HG03159 (cell line): ENCODE measurements around the gene PLA2G5.

ENCODE experiments used
- ATAC-seq: cut with Tn5 transposase; IDR thresholded peaks from one replicate; pipeline ENCODE4 v1.9.1; 2021; ENCODE audit warnings: mild to moderate bottlenecking, moderate library complexity; ENCODE audit not compliant: unreplicated experiment

PLA2G5 gene

DNA sequence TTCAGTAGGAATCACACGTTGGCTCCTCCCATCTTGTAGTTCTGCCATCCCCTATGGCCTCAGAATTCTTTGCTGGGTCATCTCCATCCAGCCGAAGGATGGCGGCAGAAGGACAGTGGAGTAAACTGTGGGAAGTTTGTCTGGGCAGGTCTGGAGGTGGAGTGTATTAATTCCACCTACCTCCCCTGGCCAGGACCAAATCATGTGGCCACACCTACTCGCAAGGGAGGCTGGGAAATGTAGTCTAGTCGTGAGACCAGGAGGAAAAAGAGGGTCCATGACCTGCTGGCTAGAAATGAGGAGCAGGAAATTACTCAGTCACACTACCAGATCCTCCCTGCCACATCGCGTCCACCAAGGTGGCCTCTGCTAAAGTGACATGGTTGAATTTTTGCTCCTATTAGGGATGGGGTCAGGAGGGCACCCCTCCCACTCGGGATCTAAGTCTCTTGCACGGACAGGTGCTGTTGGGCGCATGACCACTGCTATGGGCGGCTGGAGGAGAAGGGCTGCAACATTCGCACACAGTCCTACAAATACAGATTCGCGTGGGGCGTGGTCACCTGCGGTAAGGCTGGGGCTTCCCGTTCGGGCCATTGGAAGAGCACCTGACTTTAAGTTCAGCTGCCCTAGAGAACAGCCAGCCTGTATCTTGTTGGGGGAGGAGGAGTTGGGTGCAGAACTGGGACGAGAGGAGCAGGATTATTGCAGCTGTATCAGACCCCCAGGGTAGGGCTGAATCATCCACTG is 19.5 kb downstream of the PLA2G5 start:
- no peak for ATAC-seq

DNA sequence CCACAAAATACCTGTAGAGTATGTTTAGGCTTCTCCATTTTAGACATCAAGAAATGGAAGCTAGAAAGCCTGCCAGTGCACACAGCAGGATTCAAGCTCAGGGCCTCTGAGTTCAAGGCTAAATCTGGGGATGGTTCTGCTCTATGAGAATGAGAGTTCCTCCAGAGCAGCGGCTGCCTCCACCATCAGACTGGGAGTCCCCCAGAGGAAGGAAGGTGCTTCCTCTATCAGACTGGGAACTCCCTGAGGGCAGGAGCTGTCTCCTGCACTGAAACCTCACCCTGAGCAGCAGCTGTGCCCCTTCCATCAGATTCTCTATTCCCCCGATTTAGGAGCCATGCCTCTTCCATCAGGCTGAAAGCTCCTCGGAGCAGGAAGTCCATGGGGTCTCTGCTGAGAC is 20.1 kb downstream of the PLA2G5 start:
- no peak for ATAC-seq

DNA sequence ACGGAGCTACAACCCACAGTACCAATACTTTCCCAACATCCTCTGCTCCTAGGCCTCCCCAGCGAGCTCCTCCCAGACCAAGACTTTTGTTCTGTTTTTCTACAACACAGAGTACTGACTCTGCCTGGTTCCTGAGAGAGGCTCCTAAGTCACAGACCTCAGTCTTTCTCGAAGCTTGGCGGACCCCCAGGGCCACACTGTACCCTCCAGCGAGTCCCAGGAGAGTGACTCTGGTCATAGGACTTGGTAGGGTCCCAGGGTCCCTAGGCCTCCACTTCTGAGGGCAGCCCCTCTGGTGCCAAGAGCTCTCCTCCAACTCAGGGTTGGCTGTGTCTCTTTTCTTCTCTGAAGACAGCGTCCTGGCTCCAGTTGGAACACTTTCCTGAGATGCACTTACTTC is 20.6 kb downstream of the PLA2G5 start:
- no peak for ATAC-seq

DNA sequence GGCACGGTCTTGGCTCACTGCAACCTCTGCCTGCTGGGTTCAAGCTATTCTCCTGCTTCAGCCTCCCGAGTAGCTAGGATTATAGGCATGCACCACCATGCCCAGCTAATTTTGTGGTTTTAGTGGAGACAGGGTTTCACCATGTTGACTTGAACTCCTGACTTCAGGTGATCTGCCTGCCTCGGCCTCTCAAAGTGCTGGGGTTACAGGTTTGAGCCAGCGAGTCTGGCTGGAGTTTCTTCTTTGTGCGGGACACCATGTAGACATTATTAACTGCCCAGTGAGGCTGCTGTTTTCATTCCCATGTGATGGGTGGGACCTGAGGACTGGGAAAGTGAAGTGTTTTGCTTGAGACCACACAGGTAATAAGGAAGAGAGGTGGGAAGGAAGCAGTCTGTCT is 23.3 kb downstream of the PLA2G5 start:
- ATAC-seq = no peak

DNA sequence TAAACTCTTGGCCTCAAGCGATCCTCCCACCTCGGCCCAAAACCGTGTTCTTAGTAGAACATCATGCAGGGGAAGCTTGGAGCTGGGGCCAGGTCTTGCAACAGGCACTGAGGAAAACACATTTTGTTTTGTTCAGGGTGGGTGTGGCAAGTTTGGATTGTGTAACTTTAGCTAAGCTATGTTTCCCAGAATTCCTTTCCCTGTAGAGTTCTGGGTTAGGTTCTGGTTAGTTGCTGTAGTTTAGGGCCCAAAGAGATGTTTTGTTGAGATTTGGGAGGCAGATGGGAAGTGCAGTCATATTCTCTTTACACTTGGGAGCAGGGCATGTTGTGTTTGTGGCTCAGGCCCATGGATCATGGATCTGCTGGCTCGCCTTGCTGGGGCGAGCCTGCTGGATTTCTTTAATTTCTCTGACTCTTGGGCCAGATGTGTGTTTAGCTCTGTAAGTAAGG is 24.0 kb downstream of the PLA2G5 start:
- ATAC-seq = no peak

DNA sequence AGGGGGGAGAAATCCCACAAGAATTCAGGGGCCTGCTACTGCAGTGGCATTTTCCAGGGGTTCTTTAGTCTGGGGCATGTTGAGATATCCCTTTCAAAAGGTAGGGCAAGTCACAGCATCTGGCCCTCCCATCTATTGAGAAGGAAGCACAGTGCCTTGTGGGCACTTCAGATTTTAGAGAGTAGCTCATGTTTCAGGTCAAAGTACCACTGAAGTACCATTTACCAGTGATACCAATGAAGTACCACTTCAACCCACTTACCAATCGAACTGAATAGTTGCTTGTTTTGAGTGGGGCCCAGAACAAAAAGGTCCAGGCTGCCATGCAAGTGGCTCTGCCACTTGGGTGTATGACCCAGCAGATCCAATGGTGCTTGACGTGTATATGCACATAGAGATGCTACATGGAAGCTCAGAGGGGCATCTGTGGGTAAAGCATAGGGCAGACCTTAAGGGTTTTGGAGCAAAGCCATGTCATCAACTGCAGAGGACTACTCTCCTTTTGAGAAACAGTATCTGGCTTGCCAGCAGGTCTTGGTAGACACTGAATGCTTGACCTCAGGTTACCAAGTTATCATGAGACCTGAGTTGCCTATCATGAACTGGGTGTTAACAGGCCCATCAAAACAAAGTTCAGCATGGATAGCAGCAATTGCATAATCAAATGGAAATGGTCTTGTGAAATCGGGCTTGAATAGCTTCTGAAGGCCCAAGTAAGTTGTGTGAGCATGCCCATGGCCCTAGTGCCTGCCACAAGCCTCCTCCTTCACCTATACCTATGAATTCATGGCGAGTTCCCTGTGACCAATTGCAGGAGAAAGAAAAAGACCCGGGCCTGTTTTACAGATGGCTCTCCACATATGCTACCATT is 25.8 kb downstream of the PLA2G5 start:
- no peak for ATAC-seq

DNA sequence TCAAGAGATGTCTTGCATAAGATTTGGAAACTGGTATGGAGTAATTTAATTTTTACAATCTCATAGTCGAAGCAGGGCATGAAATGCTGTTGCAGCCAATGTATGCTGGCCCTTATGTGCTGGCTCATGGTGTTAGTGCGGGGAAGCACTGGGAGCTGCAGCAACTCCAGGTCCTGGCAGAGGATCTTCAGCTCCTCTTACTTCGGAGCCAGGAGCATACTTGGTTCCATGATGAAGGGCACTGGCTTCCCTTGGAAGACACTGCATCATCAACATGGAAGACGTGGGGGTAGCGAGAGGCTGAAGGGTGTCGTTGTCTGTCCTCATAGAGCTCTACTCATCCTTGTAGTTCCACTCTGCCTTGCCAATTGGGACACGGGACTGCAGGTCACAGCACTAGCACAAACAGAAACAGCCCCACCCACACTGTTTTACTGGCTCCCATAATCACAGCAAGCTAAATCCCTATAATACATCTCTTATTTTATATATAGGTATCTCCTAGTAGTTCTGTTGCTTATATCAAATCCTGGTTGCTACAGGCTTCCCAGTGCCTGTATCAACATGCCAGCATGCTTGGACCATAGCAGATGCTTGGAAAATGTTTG is 26.9 kb downstream of the PLA2G5 start:
- ATAC-seq = no peak

DNA sequence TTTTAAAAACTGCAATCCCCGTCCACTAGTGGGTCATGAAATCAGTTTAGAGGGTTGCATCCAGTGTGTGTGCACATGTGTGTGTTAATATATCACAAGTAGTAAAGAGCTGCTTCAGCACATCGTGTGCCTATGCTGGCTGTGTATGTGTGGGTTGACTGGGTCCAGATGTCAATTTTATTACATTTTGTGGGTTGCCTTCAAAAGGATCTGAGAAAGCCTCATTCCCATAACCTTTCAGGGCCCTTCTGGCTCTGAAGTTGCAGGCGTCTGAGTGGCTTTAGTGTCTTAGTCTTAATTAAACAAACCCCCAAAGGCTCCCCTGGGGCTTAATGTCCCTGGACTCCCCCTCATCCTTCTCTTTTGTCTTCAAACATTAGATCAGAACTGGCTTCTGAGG is 29.5 kb downstream of the PLA2G5 start:
- ATAC-seq = no peak

DNA sequence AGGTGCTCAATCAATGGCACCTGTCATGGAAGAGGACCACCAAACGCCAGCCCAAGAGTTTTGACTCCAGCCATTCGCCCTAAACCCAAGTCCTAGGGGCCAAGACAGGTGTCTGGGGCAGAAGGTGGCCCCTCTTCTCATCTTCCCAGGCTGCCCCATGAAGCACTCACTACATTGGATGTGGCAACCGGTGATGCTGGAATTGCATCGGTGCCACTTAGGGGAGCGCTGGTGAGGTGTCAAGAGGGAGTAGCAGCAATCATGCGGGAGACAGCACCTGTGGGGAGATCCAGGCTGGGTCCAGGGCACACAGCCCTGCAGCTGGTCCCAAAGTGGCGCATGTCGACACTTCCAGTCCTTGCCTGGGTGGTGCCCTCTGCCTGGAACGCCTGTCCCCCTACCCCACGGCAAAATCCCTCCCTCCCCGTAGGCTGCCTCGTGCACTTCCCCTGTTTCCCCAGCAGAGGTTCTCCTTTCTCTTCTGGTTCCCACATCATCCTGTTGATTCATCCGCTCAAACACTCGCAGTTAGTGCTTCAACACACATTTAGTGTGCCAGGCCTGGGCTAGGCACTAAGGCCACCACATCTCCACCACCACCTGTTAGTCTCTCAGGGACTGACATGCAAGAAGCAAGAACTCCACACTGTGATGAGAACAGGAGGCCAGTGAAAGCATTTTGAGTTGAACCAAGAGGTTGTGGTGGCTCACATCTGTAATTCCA is 30.8 kb downstream of the PLA2G5 start:
- ATAC-seq = no peak

DNA sequence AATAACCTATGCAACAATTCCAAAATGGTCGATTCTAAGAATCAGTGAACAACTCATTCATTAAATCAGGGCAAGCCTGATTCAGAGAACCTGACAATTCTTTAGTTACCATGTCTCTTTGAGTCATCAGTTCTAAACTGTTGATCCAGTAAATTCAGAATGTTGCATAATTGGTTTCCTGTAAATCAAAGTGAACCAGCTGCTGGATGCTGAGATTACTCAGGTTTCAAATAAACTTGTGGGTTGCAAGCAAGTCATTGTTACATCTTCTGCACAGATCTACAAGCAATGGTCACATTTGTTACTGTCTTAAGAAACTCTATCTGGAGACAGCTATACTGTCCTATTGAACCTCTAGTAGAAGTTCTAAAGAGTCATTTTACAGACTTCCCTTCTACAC is 32.9 kb downstream of the PLA2G5 start:
- ATAC-seq = no peak

DNA sequence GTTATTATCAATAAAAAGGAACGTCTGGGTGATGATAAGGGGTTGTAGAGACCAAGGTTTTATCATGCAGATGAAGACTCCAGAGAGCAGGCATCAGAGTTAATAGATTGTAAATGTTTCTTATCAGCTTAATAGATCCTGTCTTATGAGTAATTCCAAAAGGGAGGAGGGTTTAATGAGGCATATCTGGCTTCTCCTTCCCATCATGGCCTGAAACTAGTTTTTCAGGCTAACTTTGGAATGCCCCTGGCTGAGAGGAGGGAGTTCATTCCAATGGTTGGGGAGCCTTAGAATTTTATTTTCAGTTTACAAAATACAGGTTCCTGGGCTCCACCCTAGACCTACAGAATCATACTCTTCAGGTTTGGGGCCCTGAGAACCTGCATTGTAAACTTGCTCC is 35.9 kb downstream of the PLA2G5 start:
- no peak for ATAC-seq

DNA sequence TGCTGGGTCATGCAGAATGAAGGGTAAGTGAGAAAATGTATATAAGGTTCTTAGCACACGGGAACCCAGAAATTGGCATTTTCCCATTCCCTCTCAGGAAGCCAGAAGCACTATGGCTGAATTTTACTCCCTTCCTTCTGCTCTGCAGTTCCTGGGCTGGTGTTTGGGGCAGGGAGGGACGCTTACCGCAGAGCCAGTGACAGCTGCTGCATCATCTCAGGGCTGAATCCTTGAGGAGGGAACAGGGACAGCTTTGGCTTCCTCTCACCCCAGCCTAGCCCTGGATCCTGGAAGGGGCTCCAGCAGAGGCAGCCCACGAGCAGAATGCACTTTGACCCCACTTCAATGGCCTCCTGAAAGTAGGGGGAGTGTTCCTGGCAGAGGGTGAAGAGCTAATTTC is 37.4 kb downstream of the PLA2G5 start:
- ATAC-seq = no peak

DNA sequence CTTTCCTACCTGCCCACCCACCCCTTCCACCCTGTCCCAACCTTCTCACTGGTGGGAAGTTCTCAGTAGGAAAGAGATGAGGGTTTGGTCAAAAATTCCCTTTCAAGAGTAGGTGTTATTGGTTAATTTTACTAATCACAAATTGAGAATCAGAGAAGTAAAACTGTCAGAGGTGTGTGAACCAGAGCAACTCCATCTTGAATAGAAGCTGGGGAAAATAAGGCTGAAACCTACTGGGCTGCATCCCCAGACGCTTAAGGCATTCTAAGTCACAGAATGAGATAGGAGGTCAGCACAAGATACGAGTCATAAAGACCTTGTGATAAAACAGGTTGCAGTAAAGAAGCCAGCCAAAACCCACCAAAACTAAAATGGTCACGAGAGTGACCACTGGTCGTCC is 37.8 kb downstream of the PLA2G5 start:
- no peak for ATAC-seq

DNA sequence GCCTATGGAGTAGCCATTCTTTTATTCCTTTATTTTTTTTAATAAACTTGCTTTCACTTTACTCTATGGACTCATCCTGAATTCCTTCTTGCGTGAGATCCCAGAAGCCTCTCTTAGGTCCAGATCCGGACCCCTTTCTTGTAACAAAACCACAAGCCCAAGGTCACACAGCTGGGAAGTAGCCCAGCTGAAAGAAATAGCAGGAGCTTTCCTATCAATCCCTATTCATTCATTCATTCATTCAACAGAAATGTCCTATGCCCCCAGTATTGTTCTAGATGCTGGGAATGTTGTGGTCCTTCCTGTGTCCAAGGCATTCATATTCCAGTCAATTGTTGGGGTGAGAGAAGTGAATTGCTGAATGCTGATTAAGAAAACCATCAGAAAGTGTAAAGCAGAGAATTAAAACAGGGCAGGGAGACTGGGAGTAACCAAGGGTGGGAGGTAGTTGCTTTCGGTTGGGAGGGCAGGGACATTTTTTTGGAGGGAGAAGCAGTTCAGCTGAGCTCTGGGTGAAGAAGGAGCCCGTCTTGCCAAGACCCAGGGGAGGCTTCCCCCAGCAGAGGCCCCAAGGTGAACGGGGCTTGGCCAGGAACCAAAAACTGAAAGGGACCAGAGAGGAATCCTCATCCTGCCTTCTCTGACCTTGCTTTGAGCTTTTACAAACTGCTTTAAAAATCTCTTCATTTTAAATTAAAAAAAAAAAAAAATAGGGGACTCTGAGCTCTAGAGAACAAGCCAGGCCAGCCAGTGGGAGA is 38.6 kb downstream of the PLA2G5 start:
- ATAC-seq = no peak

DNA sequence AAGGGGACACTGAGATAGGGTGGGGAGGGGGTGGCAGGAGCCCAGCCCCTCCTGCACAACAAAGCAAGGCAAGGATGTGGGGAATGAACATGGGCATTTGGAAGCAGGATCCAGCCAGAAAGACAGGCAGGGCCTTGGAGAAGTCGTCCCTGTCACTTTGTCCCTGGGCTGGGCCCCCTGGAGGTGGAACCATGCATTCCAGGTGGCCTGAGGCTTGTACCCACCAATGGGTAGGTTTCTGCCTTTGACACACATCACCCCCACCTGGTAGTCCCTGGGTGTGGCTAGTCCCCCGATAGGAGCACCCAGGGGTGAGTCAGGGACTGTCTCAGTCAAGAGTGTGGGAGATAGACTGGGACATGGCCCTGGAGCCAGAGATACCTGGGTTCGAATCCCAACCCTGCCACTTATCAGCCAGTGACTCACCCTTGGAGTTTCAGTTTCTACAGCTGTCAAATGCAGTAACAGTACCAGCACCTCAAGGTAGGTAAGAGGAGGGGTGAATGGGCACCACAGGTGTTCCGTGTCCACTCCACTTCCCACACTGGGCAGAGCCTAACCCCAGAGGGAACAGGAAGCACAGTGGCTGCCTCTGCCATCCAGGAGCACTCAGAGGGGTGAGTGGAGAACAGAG is 39.3 kb downstream of the PLA2G5 start:
- no peak for ATAC-seq

DNA sequence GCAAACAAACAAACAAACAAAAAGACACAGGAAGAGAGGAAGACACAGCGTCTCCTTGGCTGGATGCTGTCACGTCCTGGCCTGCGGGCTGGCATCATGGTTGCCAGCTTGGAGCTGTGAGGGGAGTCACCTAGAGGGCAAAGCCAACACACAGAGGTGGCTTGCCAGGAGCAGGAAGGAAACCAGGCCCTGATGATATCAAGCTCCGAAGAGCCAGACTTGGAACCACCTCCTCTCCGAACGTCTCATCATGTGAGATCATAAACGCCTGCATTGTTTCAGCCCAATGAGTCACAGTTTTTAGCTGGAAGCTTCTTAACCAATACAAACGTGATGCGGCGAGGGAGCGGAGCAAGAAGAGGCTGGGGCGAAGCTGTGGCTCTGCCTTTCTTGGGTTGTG is 40.7 kb downstream of the PLA2G5 start:
- ATAC-seq = no peak

DNA sequence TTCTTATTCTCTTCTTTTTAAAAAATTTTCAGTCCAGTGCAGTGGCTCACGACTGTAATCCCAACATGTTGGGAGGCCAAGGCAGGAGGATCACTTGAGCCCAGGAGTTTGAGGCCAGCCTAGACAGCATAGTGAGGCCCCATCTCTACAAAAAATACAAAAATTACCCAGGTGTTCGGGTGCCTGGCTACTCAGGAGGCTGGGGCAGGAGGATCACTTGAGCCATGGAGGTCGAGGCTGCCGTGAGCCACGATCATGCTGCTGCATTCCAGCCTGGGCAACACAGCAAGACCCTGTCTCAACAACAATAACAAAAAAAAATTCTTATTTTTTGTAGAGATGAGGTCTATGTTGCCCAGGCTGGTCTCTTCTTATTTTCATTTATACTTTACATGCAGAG is 41.5 kb downstream of the PLA2G5 start:
- ATAC-seq = no peak

DNA sequence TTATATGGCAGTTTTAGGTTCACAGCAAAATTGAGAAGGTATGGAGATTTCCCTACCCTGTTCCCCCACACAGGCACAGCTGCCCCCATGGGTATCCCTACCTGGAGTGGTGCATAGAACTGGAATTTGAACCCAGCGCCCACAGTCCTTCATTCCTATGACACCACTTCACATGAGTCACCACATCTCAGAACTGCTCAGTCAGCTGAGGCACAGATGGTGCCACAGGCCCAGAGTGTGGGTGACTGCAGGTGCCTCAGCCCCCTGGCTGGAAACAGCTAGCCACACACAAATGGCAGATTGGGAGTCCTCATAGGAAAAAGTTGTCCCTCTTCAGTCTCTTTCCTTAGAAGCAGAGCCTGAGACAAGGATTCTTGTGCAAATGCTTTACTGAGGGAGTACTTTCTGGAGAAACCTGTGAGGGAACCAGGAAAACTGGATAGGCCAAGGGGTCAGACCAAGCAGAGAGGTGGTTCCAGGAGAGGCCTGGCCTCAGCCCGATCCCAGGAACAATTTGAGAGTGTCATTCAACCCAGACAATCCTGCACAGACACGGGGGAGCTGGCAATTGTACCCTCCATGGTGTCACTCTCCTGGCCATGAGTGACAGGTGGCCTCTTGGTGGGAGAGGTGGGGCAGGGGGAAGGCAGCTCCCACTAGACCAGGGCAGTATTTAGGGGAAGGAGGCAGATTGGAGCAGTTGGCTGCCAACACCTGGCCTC is 42.4 kb downstream of the PLA2G5 start:
- ATAC-seq = no peak

DNA sequence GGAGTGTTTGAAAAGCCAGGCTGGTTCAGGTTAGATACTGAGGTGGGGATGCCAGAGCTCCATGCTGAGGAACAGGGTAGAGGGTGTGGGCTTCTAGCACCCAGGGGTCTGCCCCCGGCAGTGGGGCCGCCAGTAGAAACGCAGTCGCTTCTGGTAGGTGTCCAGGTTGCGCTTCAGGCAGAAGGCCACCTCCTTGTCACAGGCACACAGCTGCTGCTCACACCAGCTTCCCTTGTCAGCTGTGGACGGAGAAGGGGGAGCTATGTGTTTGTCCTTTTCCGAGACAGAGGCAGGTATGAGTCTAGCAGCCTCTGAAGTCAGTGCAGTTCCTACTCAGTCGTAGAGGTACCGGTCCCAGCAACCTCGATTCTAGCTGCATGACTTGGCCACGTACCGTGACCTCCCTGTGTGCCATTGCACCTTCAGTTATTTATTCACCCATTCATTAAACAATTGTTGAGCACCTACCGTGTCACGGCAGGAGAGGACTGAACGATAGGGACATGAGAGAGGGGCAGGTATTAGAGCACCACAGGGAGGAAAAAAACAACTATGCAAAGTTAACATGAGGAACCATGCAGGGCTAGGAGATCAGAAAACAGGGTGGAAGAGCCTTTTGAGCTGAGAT is 44.1 kb downstream of the PLA2G5 start:
- no peak for ATAC-seq
